K562 (cell line): Measurements from ENCODE around the gene STMP1. TPM values are rescaled to one million over a fixed set of nuclear protein-coding genes. Genes with fewer than 3 reads are reported as not detected.

Experiments used
- ARNT ChIP-seq, 2 experiments: fragments of 450-650 bp; IDR thresholded peaks; 2 replicates each; pipeline ENCODE4 v1.6.1; 2016; ENCODE audit warnings: mild to moderate bottlenecking in 1 of 2
- CBX1 ChIP-seq: sonication (generic); IDR thresholded peaks from 2 replicates; pipeline ENCODE4 v1.6.1; 2016; ENCODE audit warnings: antibody characterized with exemption, low read depth, mild to moderate bottlenecking
- CHD2 ChIP-seq: IDR thresholded peaks from 2 replicates; pipeline ENCODE4 v1.6.1; 2011; ENCODE audit warnings: low read depth, low read length
- DACH1 ChIP-seq: fragments of 450-650 bp; IDR thresholded peaks from 2 replicates; pipeline ENCODE4 v1.6.1; 2018; ENCODE audit not compliant: partially characterized antibody
- DEAF1 ChIP-seq: fragments of 450-650 bp; formaldehyde crosslinking; IDR thresholded peaks from 2 replicates; pipeline ENCODE4 v1.4.0; 2020; ENCODE audit warnings: mild to moderate bottlenecking, moderate library complexity
- DPF2 ChIP-seq: fragments of 450-650 bp; IDR thresholded peaks from 2 replicates; pipeline ENCODE4 v1.6.1; 2016
- EGR1 ChIP-seq: fragments of 450-650 bp; conservative IDR thresholded peaks from 2 replicates; pipeline ENCODE4 v1.6.1; 2017; ENCODE audit warnings: mild to moderate bottlenecking
- FOXA3 ChIP-seq, 2 experiments: fragments of 450-650 bp in 1 of 2; sonication (generic) in 1 of 2; formaldehyde crosslinking; IDR thresholded peaks in 1 of 2; conservative IDR thresholded peaks in 1 of 2; 2 replicates each; pipeline versions ENCODE4 v1.4.0 to v1.8.0; 2020 to 2022; ENCODE audit warnings: mild to moderate bottlenecking in 2 of 2, missing genetic modification reagents in 1 of 2
- GTF2F1 ChIP-seq: IDR thresholded peaks from 2 replicates; pipeline ENCODE4 v1.6.1; 2011; ENCODE audit warnings: low read depth, low read length, improper control_type of control experiment
- HDAC1 ChIP-seq, 2 experiments: fragments of 450-650 bp; IDR thresholded peaks; 2 replicates each; pipeline ENCODE4 v1.6.1; 2016 to 2017; ENCODE audit warnings: inconsistent platforms in 1 of 2, mild to moderate bottlenecking in 1 of 2, moderate library complexity in 1 of 2
- MNT ChIP-seq, 2 experiments: fragments of 450-650 bp; conservative IDR thresholded peaks; 2 replicates each; pipeline ENCODE4 v1.6.1; 2017; ENCODE audit warnings: mild to moderate bottlenecking in 2 of 2, moderate library complexity in 2 of 2
- NCOA6 ChIP-seq: fragments of 450-650 bp; IDR thresholded peaks from 2 replicates; pipeline ENCODE4 v1.6.1; 2017; ENCODE audit warnings: mild to moderate bottlenecking
- PHF20 ChIP-seq: fragments of 450-650 bp; IDR thresholded peaks from 2 replicates; pipeline ENCODE4 v1.6.1; 2018; ENCODE audit not compliant: partially characterized antibody
- PKNOX1 ChIP-seq: fragments of 450-650 bp; IDR thresholded peaks from 2 replicates; pipeline ENCODE4 v1.6.1; 2016
- POLR2AphosphoS5 ChIP-seq: IDR thresholded peaks from 2 replicates; pipeline ENCODE4 v1.6.1; 2011; ENCODE audit warnings: mild to moderate bottlenecking, low read depth, low read length, moderate library complexity; ENCODE audit not compliant: control insufficient read depth, insufficient read depth
- POLR2H ChIP-seq: IDR thresholded peaks from 2 replicates; pipeline ENCODE4 v1.6.1; 2016; ENCODE audit warnings: missing genetic modification characterization, low read depth, mild to moderate bottlenecking, control low read depth, missing compliant biosample characterization, moderate library complexity
- RFX1 ChIP-seq: fragments of 450-650 bp; IDR thresholded peaks from 2 replicates; pipeline ENCODE4 v1.6.1; 2016; ENCODE audit warnings: mild to moderate bottlenecking, moderate library complexity
- SMARCE1 ChIP-seq: fragments of 450-650 bp; IDR thresholded peaks from 2 replicates; pipeline ENCODE4 v1.7.1; 2016; ENCODE audit warnings: mild to moderate bottlenecking
- SNRNP70 ChIP-seq: fragments of 200-400 bp; formaldehyde crosslinking; optimal IDR thresholded peaks from 2 replicates; pipeline ENCODE3; 2017; ENCODE audit warnings: low read depth, low read length
- TBP ChIP-seq: optimal IDR thresholded peaks from 2 replicates; pipeline ENCODE3; 2011; ENCODE audit warnings: low read depth, low read length, improper control_type of control experiment
- TOE1 ChIP-seq, 2 experiments: fragments of 450-650 bp in 1 of 2; sonication (generic) in 1 of 2; formaldehyde crosslinking in 1 of 2; IDR thresholded peaks; 2 replicates each; pipeline versions ENCODE4 v1.7.1 to v1.8.0; 2016 to 2022; ENCODE audit warnings: borderline replicate concordance in 2 of 2, mild to moderate bottlenecking in 2 of 2, antibody characterized with exemption in 1 of 2, inconsistent platforms in 1 of 2, low read depth in 1 of 2, missing genetic modification reagents in 1 of 2, moderate library complexity in 1 of 2
- ZNF232 ChIP-seq: sonication (generic); formaldehyde crosslinking; IDR thresholded peaks from 2 replicates; pipeline ENCODE4 v1.8.0; 2022; ENCODE audit warnings: mild to moderate bottlenecking, missing genetic modification reagents
- ZNF655 ChIP-seq: fragments of 250-450 bp; sonication (Bioruptor Pico); IDR thresholded peaks from 2 replicates; pipeline ENCODE4 v1.5.0; 2021
- polyA plus RNA-seq, 8 experiments: library from polyadenylated mRNA; depleted of rRNA in 4 of 8; stranded (reverse) in 5 of 8; unstranded in 3 of 8; fragments of >200 nt; fragmentation: Nextera tagmentation in 2 of 8; fragmentation: Illumina TruSeq in 1 of 8; extraction: Ambion mirVana in 2 of 8; extraction: Trizol in 1 of 8; gene quantifications; 2 replicates each; pipeline versions ENCODE4 v1.2.1 to v1.2.3, GENCODE V29; 2011 to 2014; ENCODE audit warnings: inconsistent platforms in 1 of 8, missing spikeins in 1 of 8
- total RNA-seq, 7 experiments: library from RNA; depleted of rRNA in 6 of 7; stranded (reverse); fragments of >200 nt in 6 of 7; fragmentation: Illumina TruSeq in 2 of 7; extraction: Trizol in 2 of 7; gene quantifications; 2 replicates each; pipeline versions ENCODE4 v1.2.1 to v1.2.3, GENCODE V29; 2011 to 2021; ENCODE audit warnings: low replicate concordance in 1 of 7

STMP1 gene
- total and polyA plus RNA-seq, 9 of the 15 experiments (the other 6 are each of a cell fraction or from before 2014, with no cell fraction given) = 10.6 to 249 (median 56.8) TPM

- no peak for TF ChIP-seq POLR2H (tag)
- TF ChIP-seq RFX1 = no peak; the same call in 1 of the 2 replicates
- no peak for TF ChIP-seq POLR2AphosphoS5
- TF ChIP-seq CHD2 = no peak
- TF ChIP-seq SNRNP70 = no peak
- TF ChIP-seq TOE1 (IDR thresholded peaks at IDR 0.05; ENCODE audit: borderline replicate concordance) = peak; percentile 41; the same call in 1 of the 2 replicates
- no peak for TF ChIP-seq TOE1 (CRISPR knock-in tag; IDR thresholded peaks at IDR 0.05; ENCODE audit: borderline replicate concordance, low read depth)
- no peak for TF ChIP-seq SMARCE1
- TF ChIP-seq NCOA6 = no peak
- peak; percentile 74 for TF ChIP-seq DACH1
- TF ChIP-seq ZNF232 = no peak
- peak; percentile 67 for TF ChIP-seq DEAF1 (CRISPR knock-in tag)
- no peak for TF ChIP-seq PKNOX1
- TF ChIP-seq CBX1 = no peak
- no peak for TF ChIP-seq ZNF655 (CRISPR knock-in tag)
- TF ChIP-seq TBP = no peak
- 0 out of 4 replicates have a peak, but pooled peaks of 1 of the 2 experiments have one; percentile 31 for TF ChIP-seq FOXA3 (CRISPR knock-in tag; conservative IDR thresholded peaks at IDR 0.05 in 1 of 2, IDR thresholded peaks at IDR 0.05 in 1 of 2)
- TF ChIP-seq GTF2F1 = no peak
- no peak for TF ChIP-seq HDAC1 (IDR thresholded peaks at IDR 0.05)
- 0 out of 4 replicates have a peak, but pooled peaks of 1 of the 2 experiments have one; percentile 41 for TF ChIP-seq MNT (conservative IDR thresholded peaks at IDR 0.05)
- TF ChIP-seq DPF2 = no peak
- TF ChIP-seq ARNT (IDR thresholded peaks at IDR 0.05) = 0 out of 4 replicates have a peak, but pooled peaks of 1 of the 2 experiments have one; percentile 39
- no peak for TF ChIP-seq PHF20
- no peak for TF ChIP-seq EGR1
These were observed 10.4 kb downstream of the STMP1 start (continued) for GRCh38 chr7:135672560-135673359.
